ENCODE data around the gene CDAN1. TPM values are rescaled to one million over a fixed set of nuclear protein-coding genes. Genes with fewer than 3 reads are reported as not detected.

Gene CDAN1
- total RNA-seq, 4 donors from 2014 or later: 10.0 to 37.0 (median 13.6) TPM

DNA sequence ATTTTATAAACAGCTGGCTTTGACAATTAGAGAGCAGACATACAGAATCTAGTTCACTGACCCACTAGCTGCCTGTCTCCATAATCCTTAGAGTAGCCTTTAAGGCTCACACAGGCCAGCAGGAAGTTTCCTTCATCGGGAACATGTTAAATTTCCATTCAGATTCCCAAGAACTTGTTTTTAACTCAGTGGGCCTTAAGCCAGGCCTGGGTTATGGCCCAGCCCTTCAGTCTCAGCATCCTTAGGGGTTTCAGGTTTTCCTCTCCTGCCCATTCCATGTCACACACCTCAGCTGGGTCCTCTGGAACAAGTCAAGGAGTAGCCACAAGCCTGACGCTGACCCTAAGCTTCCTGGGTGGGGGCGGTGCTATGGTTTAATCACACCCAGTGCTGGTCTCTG, 15.0 kb downstream of the CDAN1 start:
- no peaks in the 10 kb centered on the region for H3K27me3 ChIP-seq
- no peak overlapping the region for H3K27ac ChIP-seq
- peaks cover 0 to 39% (median 18%) of the 10 kb centered on the region in 4 donors for H3K36me3 ChIP-seq
- TF ChIP-seq, protein P1, sequence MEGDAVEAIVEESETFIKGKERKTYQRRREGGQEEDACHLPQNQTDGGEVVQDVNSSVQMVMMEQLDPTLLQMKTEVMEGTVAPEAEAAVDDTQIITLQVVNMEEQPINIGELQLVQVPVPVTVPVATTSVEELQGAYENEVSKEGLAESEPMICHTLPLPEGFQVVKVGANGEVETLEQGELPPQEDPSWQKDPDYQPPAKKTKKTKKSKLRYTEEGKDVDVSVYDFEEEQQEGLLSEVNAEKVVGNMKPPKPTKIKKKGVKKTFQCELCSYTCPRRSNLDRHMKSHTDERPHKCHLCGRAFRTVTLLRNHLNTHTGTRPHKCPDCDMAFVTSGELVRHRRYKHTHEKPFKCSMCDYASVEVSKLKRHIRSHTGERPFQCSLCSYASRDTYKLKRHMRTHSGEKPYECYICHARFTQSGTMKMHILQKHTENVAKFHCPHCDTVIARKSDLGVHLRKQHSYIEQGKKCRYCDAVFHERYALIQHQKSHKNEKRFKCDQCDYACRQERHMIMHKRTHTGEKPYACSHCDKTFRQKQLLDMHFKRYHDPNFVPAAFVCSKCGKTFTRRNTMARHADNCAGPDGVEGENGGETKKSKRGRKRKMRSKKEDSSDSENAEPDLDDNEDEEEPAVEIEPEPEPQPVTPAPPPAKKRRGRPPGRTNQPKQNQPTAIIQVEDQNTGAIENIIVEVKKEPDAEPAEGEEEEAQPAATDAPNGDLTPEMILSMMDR (IDR thresholded peaks at IDR 0.05): no peak
- no peak for TF ChIP-seq EP300 (IDR thresholded peaks at IDR 0.05; ENCODE audit: low read depth)
- TF ChIP-seq POLR2AphosphoS5 (IDR thresholded peaks at IDR 0.05): no peak
- TF ChIP-seq POLR2A (IDR thresholded peaks at IDR 0.05): no peak
- no peak overlapping the region for H3K4me3 ChIP-seq
- 80% methylated on average over 3 of the region's 3 CpGs; no CpG with 5 or more reads in 1 of the 2 donors for WGBS, 2 donors (ENCODE audit: low coverage in 1 of 2)
- no peaks in the 10 kb centered on the region for H3K4me1 ChIP-seq
- intact Hi-C loops (cut with DNase I; ENCODE audit: low total_unique reads) (loop anchor here (2.0 kb wide), 1 partner anchor 41 kb away; no protein-coding TSS in a partner anchor), in situ Hi-C loops (cut with MboI; ENCODE audit: low pct_ligation_motif_present in 1 of 4, low pct_unique_long_range_greater_than_20kb in 1 of 4, low sequenced_read_pairs in 3 of 4) (loop anchor here in 1 of 4 donors (25.0 kb wide), 1 partner anchor 565 kb away; no protein-coding TSS in a partner anchor)
- DNase-seq: no peak
- H3K9me3 ChIP-seq: no peaks in the 10 kb centered on the region

GRCh38 chr15:42721016-42721415, 15.9 kb downstream of the CDAN1 start:
- no peaks in the 10 kb centered on the region for H3K27me3 ChIP-seq
- no peak overlapping the region for H3K27ac ChIP-seq
- intact Hi-C loops (cut with DNase I; ENCODE audit: low total_unique reads): no loop called here
- H3K4me3 ChIP-seq: no peak overlapping the region
- H3K36me3 ChIP-seq: peaks cover 0 to 33% (median 16%) of the 10 kb centered on the region in 4 donors
- in situ Hi-C loops (cut with MboI; ENCODE audit: low pct_ligation_motif_present in 1 of 4, low pct_unique_long_range_greater_than_20kb in 1 of 4, low sequenced_read_pairs in 3 of 4): loop anchor here in 1 of 4 donors (25.0 kb wide), 1 partner anchor 566 kb away; no protein-coding TSS in a partner anchor
- TF ChIP-seq EP300 (IDR thresholded peaks at IDR 0.05; ENCODE audit: low read depth) (no peak), POLR2A (IDR thresholded peaks at IDR 0.05) (no peak), POLR2AphosphoS5 (IDR thresholded peaks at IDR 0.05) (no peak)
- TF ChIP-seq, protein P1 (IDR thresholded peaks at IDR 0.05): no peak
- no peaks in the 10 kb centered on the region for H3K4me1 ChIP-seq
- WGBS, 2 donors (ENCODE audit: low coverage in 1 of 2): 89 to 94% methylated on average over 2 to 6 of the region's 6 CpGs
- no peaks in the 10 kb centered on the region for H3K9me3 ChIP-seq
- DNase-seq: no peak

- H3K27me3 ChIP-seq: no peaks in the 10 kb centered on the region
- in situ Hi-C loops (cut with MboI; ENCODE audit: low pct_ligation_motif_present in 1 of 4, low pct_unique_long_range_greater_than_20kb in 1 of 4, low sequenced_read_pairs in 3 of 4): loop anchor here in 1 of 4 donors (25.0 kb wide), 1 partner anchor 567 kb away; no protein-coding TSS in a partner anchor
- H3K27ac ChIP-seq: no peak overlapping the region
- intact Hi-C loops (cut with DNase I; ENCODE audit: low total_unique reads): no loop called here
- 91 to 95% methylated on average over 3 of the region's 3 CpGs for WGBS, 2 donors (ENCODE audit: low coverage in 1 of 2)
- DNase-seq: no peak
- no peak for TF ChIP-seq EP300 (IDR thresholded peaks at IDR 0.05; ENCODE audit: low read depth)
- TF ChIP-seq POLR2AphosphoS5 (IDR thresholded peaks at IDR 0.05): no peak
- TF ChIP-seq POLR2A (IDR thresholded peaks at IDR 0.05): no peak
- TF ChIP-seq, protein P1 (IDR thresholded peaks at IDR 0.05): no peak
- no peaks in the 10 kb centered on the region for H3K4me1 ChIP-seq
- H3K36me3 ChIP-seq: peaks cover 0 to 25% (median 12%) of the 10 kb centered on the region in 4 donors
- H3K9me3 ChIP-seq: no peaks in the 10 kb centered on the region
- H3K4me3 ChIP-seq: no peak overlapping the region
Observed at GRCh38 chr15:42720071-42720470, 16.9 kb downstream of the CDAN1 start.

- WGBS, 2 donors (ENCODE audit: low coverage in 1 of 2): 94 to 100% methylated on average over 2 to 6 of the region's 6 CpGs
- intact Hi-C loops (cut with DNase I; ENCODE audit: low total_unique reads): no loop called here
- TF ChIP-seq, protein P1 (IDR thresholded peaks at IDR 0.05): no peak
- TF ChIP-seq POLR2AphosphoS5 (IDR thresholded peaks at IDR 0.05): no peak
- no peak for TF ChIP-seq POLR2A (IDR thresholded peaks at IDR 0.05)
- TF ChIP-seq EP300 (IDR thresholded peaks at IDR 0.05; ENCODE audit: low read depth): no peak
- in situ Hi-C loops (cut with MboI; ENCODE audit: low pct_ligation_motif_present in 1 of 4, low pct_unique_long_range_greater_than_20kb in 1 of 4, low sequenced_read_pairs in 3 of 4): loop anchor here in 1 of 4 donors (25.0 kb wide), 1 partner anchor 568 kb away; no protein-coding TSS in a partner anchor
- Histone ChIP-seq H3K36me3 (peaks cover 0 to 15% (median 7%) of the 10 kb centered on the region in 4 donors), H3K4me3 (no peak overlapping the region), H3K9me3 (no peaks in the 10 kb centered on the region), H3K4me1 (no peaks in the 10 kb centered on the region), H3K27me3 (no peaks in the 10 kb centered on the region), H3K27ac (no peak overlapping the region)
- no peak for DNase-seq
Observed at GRCh38 chr15:42719043-42719442, 17.9 kb downstream of the CDAN1 start.

Data from transverse colon (tissue), 4 donors.